ENCODE results near the gene RPS27L.
"Not testable (repeated sequence)": the region's sequence is repeated elsewhere in the genome, so short reads cannot be mapped to it uniquely, and the experiment has no call there.

RPS27L gene

GRCh38 chr15:63140936-63141335 is 16.3 kb downstream of the RPS27L start:
- no peak for DNase-seq (ENCODE audit: low read depth in 2 of 2)

GRCh38 chr15:63136742-63137141 is 20.5 kb downstream of the RPS27L start:
- DNase-seq (ENCODE audit: low read depth in 2 of 2): no peak

- no peak for DNase-seq (ENCODE audit: low read depth in 2 of 2)
These were observed 21.5 kb downstream of the RPS27L start for GRCh38 chr15:63135804-63136203.

GRCh38 chr15:63135281-63135680 is 22.0 kb downstream of the RPS27L start:
- DNase-seq (ENCODE audit: low read depth in 2 of 2): no peak

- DNase-seq (ENCODE audit: low read depth in 2 of 2): no peak
These were observed 22.9 kb downstream of the RPS27L start for GRCh38 chr15:63134245-63134985.

- DNase-seq (ENCODE audit: low read depth in 2 of 2): no peak
These were observed 23.5 kb downstream of the RPS27L start for GRCh38 chr15:63133786-63134185.

GRCh38 chr15:63126726-63127125 is 30.6 kb downstream of the RPS27L start:
- DNase-seq (ENCODE audit: low read depth in 2 of 2): no peak

- DNase-seq (ENCODE audit: low read depth in 2 of 2): no peak
These were observed 32.8 kb downstream of the RPS27L start for GRCh38 chr15:63124506-63124905.

- DNase-seq (ENCODE audit: low read depth in 2 of 2): peak; percentile 42 to 67
These were observed 35.0 kb downstream of the RPS27L start for GRCh38 chr15:63122002-63122875.

- peak; percentile 71 to 76 for DNase-seq (ENCODE audit: low read depth in 2 of 2)
These were observed 35.8 kb downstream of the RPS27L start, which contains the start of gene LACTB for GRCh38 chr15:63121382-63122001. LACTB (plus strand) TSS chr15:63121861; CDS start chr15:63121872, 11 bp downstream.

GRCh38 chr15:63118854-63119253 is 38.4 kb downstream of the RPS27L start:
- DNase-seq (ENCODE audit: low read depth in 2 of 2): no peak

GRCh38 chr15:63114465-63114864 is 42.8 kb downstream of the RPS27L start:
- DNase-seq (ENCODE audit: low read depth in 2 of 2): no peak

GRCh38 chr15:63112871-63113270 is 44.4 kb downstream of the RPS27L start:
- DNase-seq (ENCODE audit: low read depth in 2 of 2): no peak

- no peak for DNase-seq (ENCODE audit: low read depth in 2 of 2)
These were observed 45.8 kb downstream of the RPS27L start for GRCh38 chr15:63111481-63111880.

GRCh38 chr15:63110428-63111026 is 46.8 kb downstream of the RPS27L start:
- DNase-seq (ENCODE audit: low read depth in 2 of 2): no peak

GRCh38 chr15:63109920-63110319 is 47.4 kb downstream of the RPS27L start:
- no peak for DNase-seq (ENCODE audit: low read depth in 2 of 2)

GRCh38 chr15:63109498-63109897 is 47.8 kb downstream of the RPS27L start:
- no peak for DNase-seq (ENCODE audit: low read depth in 2 of 2)

GRCh38 chr15:63107895-63108546 is 49.3 kb downstream of the RPS27L start:
- DNase-seq (ENCODE audit: low read depth in 2 of 2): no peak

- not testable (repeated sequence) for DNase-seq (ENCODE audit: low read depth in 2 of 2)
These were observed 51.9 kb downstream of the RPS27L start for GRCh38 chr15:63105354-63105753.

GRCh38 chr15:63104727-63105126 is 52.5 kb downstream of the RPS27L start:
- no peak for DNase-seq (ENCODE audit: low read depth in 2 of 2)

GRCh38 chr15:63103416-63103815 is 53.9 kb downstream of the RPS27L start:
- no peak for DNase-seq (ENCODE audit: low read depth in 2 of 2)

All from stimulated activated CD4-positive, alpha-beta T cell treated with anti-CD3 and anti-CD28 coated beads, Interleukin-4, amount 100 ng/mL, for 48 hours (primary cell).